SK-N-SH (cell line): ENCODE results near the gene TMEM164. TPM values are rescaled to one million over a fixed set of nuclear protein-coding genes. Genes with fewer than 3 reads are reported as not detected.

Source experiments
- CTCF ChIA-PET: fragments of 300-600, 350-600 bp; formaldehyde crosslinking; extraction: SDS; loops from one replicate; lab custom pipeline; 2021; lab: Yijun Ruan, JAX
- POLR2A ChIA-PET: fragments of 350-600 bp; sonication (Branson Sonifier 250); formaldehyde crosslinking; extraction: SDS; loops from one replicate; lab custom pipeline; 2020; ENCODE audit warnings: antibody characterized with exemption, inconsistent platforms; lab: Yijun Ruan, JAX
- DNase-seq: peaks from one replicate; pipeline ENCODE4 v3.0.0; 2012
- H2AFZ ChIP-seq: fragments of 200-600 bp; sonication (generic); 2 replicates; pipeline ENCODE4 v1.8.1; 2016; ENCODE audit warnings: antibody characterized with exemption, mild to moderate bottlenecking, low read depth
- H3F3A ChIP-seq: fragments of 200-600 bp; sonication (generic); replicated peaks from 2 replicates; pipeline ENCODE3; 2016; ENCODE audit warnings: antibody characterized with exemption, mild to moderate bottlenecking; ENCODE audit not compliant: insufficient read depth
- H3K27ac ChIP-seq, 2 experiments: fragments of 200-500 bp in 1 of 2; fragments of 200-600 bp in 1 of 2; sonication (Bioruptor generic) in 1 of 2; sonication (generic), shearing (Covaris generic) in 1 of 2; 2 replicates each; pipeline versions ENCODE4 v1.5.1 to v1.6.1; 2014 to 2016; ENCODE audit warnings: low read depth in 2 of 2, inconsistent platforms in 1 of 2, low read length in 1 of 2, mild to moderate bottlenecking in 1 of 2, mixed read lengths in 1 of 2
- H3K27me3 ChIP-seq: fragments of 200-600 bp; sonication (generic), shearing (Covaris generic); 2 replicates; pipeline ENCODE4 v1.6.1; 2016; ENCODE audit warnings: mixed run types; ENCODE audit not compliant: insufficient read depth
- H3K36me3 ChIP-seq, 2 experiments: fragments of 200-500 bp in 1 of 2; fragments of 200-600 bp in 1 of 2; sonication (Bioruptor generic) in 1 of 2; sonication (generic) in 1 of 2; replicated peaks in 1 of 2; 2 replicates each; pipeline versions ENCODE3 to v1.5.1; 2014 to 2016; ENCODE audit warnings: low read length in 1 of 2, mild to moderate bottlenecking in 1 of 2; ENCODE audit not compliant: insufficient read depth in 2 of 2, control insufficient read depth in 1 of 2
- H3K4me1 ChIP-seq, 2 experiments: fragments of 200-500 bp in 1 of 2; fragments of 200-600 bp in 1 of 2; sonication (Bioruptor generic) in 1 of 2; sonication (generic), shearing (Covaris generic) in 1 of 2; 2 replicates each; pipeline versions ENCODE4 v1.5.1 to v1.6.1; 2014 to 2016; ENCODE audit warnings: low read depth in 1 of 2, low read length in 1 of 2, mixed run types in 1 of 2; ENCODE audit not compliant: insufficient read depth in 2 of 2, control insufficient read depth in 1 of 2
- H3K4me2 ChIP-seq: fragments of 200-600 bp; sonication (generic), shearing (Covaris generic); 2 replicates; pipeline ENCODE4 v1.6.1; 2017; ENCODE audit warnings: mixed run types
- H3K4me3 ChIP-seq, 2 experiments: fragments of 200-500 bp in 1 of 2; fragments of 200-600 bp in 1 of 2; sonication (Bioruptor generic) in 1 of 2; sonication (generic), shearing (Covaris generic) in 1 of 2; 2 replicates each; pipeline versions ENCODE4 v1.5.1 to v1.8.1; 2014 to 2016; ENCODE audit warnings: low read depth in 2 of 2, inconsistent platforms in 1 of 2, low read length in 1 of 2, mild to moderate bottlenecking in 1 of 2, mixed read lengths in 1 of 2, moderate library complexity in 1 of 2
- H3K79me2 ChIP-seq: fragments of 200-600 bp; sonication (generic); 2 replicates; pipeline ENCODE4 v1.8.1; 2017; ENCODE audit warnings: mild to moderate bottlenecking; ENCODE audit not compliant: insufficient read depth
- H3K9ac ChIP-seq: fragments of 200-600 bp; sonication (generic); 2 replicates; pipeline ENCODE4 v1.6.1; 2017; ENCODE audit warnings: mixed run types
- H3K9me2 ChIP-seq: fragments of 200-600 bp; sonication (generic); 2 replicates; pipeline ENCODE4 v1.6.1; 2017; ENCODE audit warnings: mixed run types
- H3K9me3 ChIP-seq: fragments of 200-600 bp; sonication (generic); 2 replicates; pipeline ENCODE4 v1.6.1; 2017; ENCODE audit warnings: mixed run types, mild to moderate bottlenecking, moderate library complexity
- H4K20me1 ChIP-seq: fragments of 200-600 bp; sonication (generic); 2 replicates; pipeline ENCODE4 v1.6.1; 2017; ENCODE audit warnings: mild to moderate bottlenecking, mixed run types; ENCODE audit not compliant: insufficient read depth
- CTCF ChIP-seq: fragments of 200-600 bp; sonication (generic); IDR thresholded peaks from 2 replicates; pipeline ENCODE4 v1.6.1; 2017; ENCODE audit warnings: antibody characterized with exemption, mild to moderate bottlenecking, moderate library complexity
- EZH2phosphoT487 ChIP-seq: fragments of 200-600 bp; sonication (generic); IDR thresholded peaks from 2 replicates; pipeline ENCODE4 v1.6.1; 2017; ENCODE audit warnings: low read depth, mixed run types, mild to moderate bottlenecking, antibody characterized with exemption, moderate library complexity, borderline replicate concordance
- GATA2 ChIP-seq: sonication (generic); formaldehyde crosslinking; IDR thresholded peaks from 2 replicates; pipeline ENCODE4 v1.5.0; 2020; ENCODE audit warnings: mild to moderate bottlenecking, missing genetic modification reagents
- IRF3 ChIP-seq: fragments of 150-350 bp; IDR thresholded peaks from 2 replicates; pipeline ENCODE4 v1.6.1; 2016; ENCODE audit warnings: mild to moderate bottlenecking, low read depth, low read length
- MXI1 ChIP-seq: IDR thresholded peaks from 2 replicates; pipeline ENCODE4 v1.6.1; 2012; ENCODE audit warnings: mild to moderate bottlenecking, low read depth, low read length, improper control_type of control experiment
- NFIC ChIP-seq: IDR thresholded peaks from 2 replicates; pipeline ENCODE4 v1.4.0; 2012; ENCODE audit warnings: borderline replicate concordance
- PBX3 ChIP-seq: IDR thresholded peaks from 2 replicates; pipeline ENCODE4; 2012
- RFX5 ChIP-seq: IDR thresholded peaks from 2 replicates; pipeline ENCODE4 v1.6.1; 2012; ENCODE audit warnings: mild to moderate bottlenecking, improper control_type of control experiment, low read length
- RXRA ChIP-seq: IDR thresholded peaks from 2 replicates; pipeline ENCODE4 v1.4.0; 2012; ENCODE audit warnings: low read depth, mild to moderate bottlenecking, borderline replicate concordance
- SMC3 ChIP-seq: IDR thresholded peaks from 2 replicates; pipeline ENCODE4 v1.6.1; 2012; ENCODE audit warnings: low read depth, low read length, improper control_type of control experiment
- TAF1 ChIP-seq: IDR thresholded peaks from 2 replicates; pipeline ENCODE4 v1.6.1; 2012; ENCODE audit warnings: low read depth, mild to moderate bottlenecking, low read length, moderate library complexity, borderline replicate concordance
- TCF12 ChIP-seq: IDR thresholded peaks from 2 replicates; pipeline ENCODE4 v1.4.0; 2012
- TEAD4 ChIP-seq: IDR thresholded peaks from 2 replicates; pipeline ENCODE4 v1.4.0; 2012; ENCODE audit warnings: mild to moderate bottlenecking, borderline replicate concordance; ENCODE audit not compliant: insufficient read depth
- YY1 ChIP-seq: IDR thresholded peaks from 2 replicates; pipeline ENCODE4 v1.4.0; 2012; ENCODE audit warnings: low read depth, mild to moderate bottlenecking
- ZBTB33 ChIP-seq: IDR thresholded peaks from 2 replicates; pipeline ENCODE4 v1.4.0; 2012; ENCODE audit warnings: low read depth, borderline replicate concordance
- WGBS: methylation state at CpG from one replicate; pipeline ENCODE4 v1.1.6; 2017; ENCODE audit warnings: low lambda C conversion rate; 5-methylcytosine and 5-hydroxymethylcytosine counted together
- polyA plus RNA-seq, 3 experiments: library from polyadenylated mRNA; depleted of rRNA; stranded (reverse); fragments of >200 nt; gene quantifications; 2 replicates each; pipeline ENCODE4 v1.2.3, GENCODE V29; 2012

TMEM164 gene
- polyA plus RNA-seq, 1 of the 3 experiments (the other 2 are of a cell fraction): 11.9 TPM

GRCh38 chrX:110168585-110168984 lies 165.7 kb downstream of the TMEM164 start:
- Histone ChIP-seq H3K9me2 (no peaks in the 10 kb centered on the region), H3K27ac (no peak overlapping the region), H2AFZ (no peak overlapping the region), H3K9me3 (no peaks in the 10 kb centered on the region), H3F3A (no peaks in the 10 kb centered on the region), H3K4me2 (no peak overlapping the region), H3K4me1 (no peaks in the 10 kb centered on the region; a peak in 1 of 4 replicates), H3K9ac (no peak overlapping the region), H4K20me1 (no peaks in the 10 kb centered on the region), H3K79me2 (no peaks in the 10 kb centered on the region), H3K27me3 (no peaks in the 10 kb centered on the region), H3K36me3 (no peaks in the 10 kb centered on the region), H3K4me3 (no peak overlapping the region)
- ChIA-PET CTCF (interaction anchor here (0.8 to 19.4 kb wide), 5 partner anchors 8 to 245 kb away, joined by 4 to 315 read pairs (median 6); no protein-coding TSS in a partner anchor), POLR2A (no interaction called here)
- no peak for DNase-seq
- no peak for TF ChIP-seq TEAD4
- no peak for TF ChIP-seq TAF1
- no peak for TF ChIP-seq ZBTB33
- no peak for TF ChIP-seq RFX5
- no peak for TF ChIP-seq NFIC
- TF ChIP-seq SMC3: no peak
- no peak for TF ChIP-seq EZH2phosphoT487
- no peak for TF ChIP-seq GATA2 (CRISPR knock-in tag)
- no peak for TF ChIP-seq RXRA
- no peak for TF ChIP-seq MXI1
- no peak for TF ChIP-seq IRF3
- TF ChIP-seq PBX3: no peak
- TF ChIP-seq YY1: no peak
- no peak for TF ChIP-seq TCF12
- TF ChIP-seq CTCF: no peak
- 47% methylated on average over 4 of the region's 4 CpGs for WGBS
